RCC 7860 (cell line): ENCODE results near the gene RBL1.
"Not testable (repeated sequence)": the region's sequence is repeated elsewhere in the genome, so short reads cannot be mapped to it uniquely, and the experiment has no call there.

Experiments used
- DNase-seq: peaks from one replicate; pipeline ENCODE4 v3.0.0-alpha.2; 2015; ENCODE audit warnings: low spot score
- FAIRE-seq: peaks from 2 replicates; lab custom pipeline; 2012; peaks lifted over from hg19 to GRCh38; lab: Jason Lieb, UNC

Gene RBL1

GRCh38 chr20:36998652-36999051 lies 97.1 kb downstream of the RBL1 start:
- FAIRE-seq (no peak), DNase-seq (no peak)

- DNase-seq = no peak
- FAIRE-seq = no peak
Observed at GRCh38 chr20:36997121-36997520, 98.7 kb downstream of the RBL1 start.

GRCh38 chr20:36994221-36994620 lies 101.6 kb downstream of the RBL1 start:
- not testable (repeated sequence) for DNase-seq, FAIRE-seq

GRCh38 chr20:36992802-36993334 lies 102.9 kb downstream of the RBL1 start:
- FAIRE-seq = no peak
- DNase-seq = no peak

GRCh38 chr20:36991703-36992102 lies 104.1 kb downstream of the RBL1 start:
- DNase-seq (no peak), FAIRE-seq (no peak)

GRCh38 chr20:36989797-36990196 lies 106.0 kb downstream of the RBL1 start:
- FAIRE-seq (no peak), DNase-seq (no peak)

- FAIRE-seq (no peak), DNase-seq (no peak)
Observed at GRCh38 chr20:36988494-36988966, 107.3 kb downstream of the RBL1 start.

- no peak for FAIRE-seq
- no peak for DNase-seq
Observed at GRCh38 chr20:36984257-36984638, 111.5 kb downstream of the RBL1 start.

GRCh38 chr20:36975099-36975818 lies 120.5 kb downstream of the RBL1 start:
- no peak for DNase-seq
- no peak for FAIRE-seq

GRCh38 chr20:36974660-36975059 lies 121.1 kb downstream of the RBL1 start:
- no peak for FAIRE-seq
- DNase-seq = no peak

- DNase-seq = no peak
- no peak for FAIRE-seq
Observed at GRCh38 chr20:36971103-36971502, 124.7 kb downstream of the RBL1 start.

GRCh38 chr20:36969478-36970186 lies 126.2 kb downstream of the RBL1 start:
- no peak for FAIRE-seq
- DNase-seq = no peak

GRCh38 chr20:36969051-36969450 lies 126.7 kb downstream of the RBL1 start:
- FAIRE-seq (no peak), DNase-seq (no peak)

- FAIRE-seq (no peak), DNase-seq (no peak)
Observed at GRCh38 chr20:36967636-36968035, 128.2 kb downstream of the RBL1 start.

- FAIRE-seq, DNase-seq: not testable (repeated sequence)
Observed at GRCh38 chr20:36966965-36967364, 128.8 kb downstream of the RBL1 start.

- DNase-seq, FAIRE-seq: not testable (repeated sequence)
Observed at GRCh38 chr20:36962354-36962941, 133.3 kb downstream of the RBL1 start.

- no peak for FAIRE-seq
Observed at GRCh38 chr20:36959242-36959641, 136.6 kb downstream of the RBL1 start.

GRCh38 chr20:36957875-36958667 lies 137.7 kb downstream of the RBL1 start:
- no peak for DNase-seq
- FAIRE-seq = no peak

More at GRCh38 chr20:36959242-36959641, 136.6 kb downstream of the RBL1 start:
- no peak for DNase-seq

GRCh38 chr20:36956674-36957073 lies 139.1 kb downstream of the RBL1 start:
- no peak for DNase-seq

GRCh38 chr20:36956016-36956415 lies 139.8 kb downstream of the RBL1 start:
- DNase-seq (no peak), FAIRE-seq (no peak)

More at GRCh38 chr20:36956674-36957073, 139.1 kb downstream of the RBL1 start:
- no peak for FAIRE-seq
